ENCODE data around the gene PRR20G. TPM values are rescaled to one million over a fixed set of nuclear protein-coding genes. Genes with fewer than 3 reads are reported as not detected.

The PRR20G gene
- total and polyA plus RNA-seq, 10 of the 15 experiments (the other 5 are each of a cell fraction or from before 2014, with no cell fraction given) = not detected

GRCh38 chr3:127328421-127328820, 40.6 kb upstream of the PRR20G start:
- Histone ChIP-seq H3K79me2 (ENCODE audit: control insufficient read depth, insufficient read depth, low read length) (no peaks in the 10 kb centered on the region), H2AFZ (ENCODE audit: control insufficient read depth, low read depth, low read length) (no peak overlapping the region), H3K4me2 (ENCODE audit: control insufficient read depth, insufficient read depth) (no peak overlapping the region), H3K9me3 (replicated peaks; ENCODE audit: control insufficient read depth, insufficient read depth, low read length) (peaks cover 4% of the 10 kb centered on the region; the same call in 2 of the 3 replicates), H3K27me3 (replicated peaks in 1 of 2; ENCODE audit: control insufficient read depth in 2 of 2, insufficient read depth in 2 of 2, low read length in 1 of 2) (no peaks in the 10 kb centered on the region), H3K36me3 (ENCODE audit: control insufficient read depth in 2 of 2, insufficient read depth in 2 of 2, low read length in 1 of 2) (no peaks in the 10 kb centered on the region), H3K27ac (ENCODE audit: control insufficient read depth, insufficient read depth) (no peak overlapping the region), H4K20me1 (ENCODE audit: control insufficient read depth, insufficient read depth) (no peaks in the 10 kb centered on the region; the same call in 1 of the 2 replicates), H3K4me1 (ENCODE audit: control insufficient read depth, insufficient read depth, low read length) (no peaks in the 10 kb centered on the region), H3K4me3 (no peak overlapping the region), H3K9ac (ENCODE audit: control insufficient read depth, insufficient read depth, low read length) (no peak overlapping the region)
- ChIA-PET RAD21 (ENCODE audit: unreplicated experiment) (no interaction called here), SMC1A (ENCODE audit: uncharacterized antibody, unreplicated experiment) (no interaction called here), CTCF (no interaction called here), POLR2A (no interaction called here)
- ATAC-seq (no peak), DNase-seq (ENCODE audit: low read depth, low spot score) (no peak), FAIRE-seq (no peak)
- in situ Hi-C loops (cut with MboI) (no loop called here), intact Hi-C loops (cut with micrococcal nuclease; ENCODE audit: unreplicated experiment) (no loop called here)
- BruUV-seq (replicated peaks) = no TSS peak
- no peak for TF ChIP-seq CBX3 (IDR thresholded peaks at IDR 0.05; ENCODE audit: borderline replicate concordance, low read depth)
- no peak for TF ChIP-seq SREBF1 (IDR thresholded peaks at IDR 0.05; ENCODE audit: low read length)
- TF ChIP-seq TARDBP (IDR thresholded peaks at IDR 0.05; ENCODE audit: borderline replicate concordance) = no peak
- TF ChIP-seq RELA (IDR thresholded peaks at IDR 0.05; ENCODE audit: borderline replicate concordance, partially characterized antibody) = no peak
- no peak for TF ChIP-seq KDM1A (IDR thresholded peaks at IDR 0.05; ENCODE audit: borderline replicate concordance)
- TF ChIP-seq ZBTB11 (CRISPR knock-in tag; IDR thresholded peaks at IDR 0.05) = no peak
- no peak for TF ChIP-seq TAF1 (IDR thresholded peaks at IDR 0.05; ENCODE audit: borderline replicate concordance, low read depth, low read length)
- TF ChIP-seq RUNX3 (IDR thresholded peaks at IDR 0.05; ENCODE audit: low read length) = no peak
- no peak for TF ChIP-seq FOXM1 (IDR thresholded peaks at IDR 0.05; ENCODE audit: low read depth, low read length)
- TF ChIP-seq PBX3 (IDR thresholded peaks at IDR 0.05; ENCODE audit: insufficient replicate concordance, low read depth, low read length) = no peak
- no peak for TF ChIP-seq E2F4 (IDR thresholded peaks at IDR 0.05; ENCODE audit: low read depth, low read length)
- no peak for TF ChIP-seq GABPA (IDR thresholded peaks at IDR 0.05; ENCODE audit: low read depth)
- TF ChIP-seq HSF1 (IDR thresholded peaks at IDR 0.05; ENCODE audit: low read depth, low read length) = no peak
- TF ChIP-seq NFXL1 (IDR thresholded peaks at IDR 0.05; ENCODE audit: borderline replicate concordance) = no peak
- no peak for TF ChIP-seq SMARCA5 (IDR thresholded peaks at IDR 0.05)
- no peak for TF ChIP-seq SUPT20H (IDR thresholded peaks at IDR 0.05; ENCODE audit: borderline replicate concordance, control insufficient read depth, low read depth, low read length)
- no peak for TF ChIP-seq ATF7 (IDR thresholded peaks at IDR 0.05; ENCODE audit: low read depth)
- TF ChIP-seq MTA3 (IDR thresholded peaks at IDR 0.05; ENCODE audit: borderline replicate concordance, low read length) = no peak
- no peak for TF ChIP-seq ELK1 (IDR thresholded peaks at IDR 0.05; ENCODE audit: low read depth, low read length)
